ENCODE data around the gene TOGARAM2.
"Not testable (repeated sequence)": the region's sequence is repeated elsewhere in the genome, so short reads cannot be mapped to it uniquely, and the experiment has no call there.

TOGARAM2 gene

DNA sequence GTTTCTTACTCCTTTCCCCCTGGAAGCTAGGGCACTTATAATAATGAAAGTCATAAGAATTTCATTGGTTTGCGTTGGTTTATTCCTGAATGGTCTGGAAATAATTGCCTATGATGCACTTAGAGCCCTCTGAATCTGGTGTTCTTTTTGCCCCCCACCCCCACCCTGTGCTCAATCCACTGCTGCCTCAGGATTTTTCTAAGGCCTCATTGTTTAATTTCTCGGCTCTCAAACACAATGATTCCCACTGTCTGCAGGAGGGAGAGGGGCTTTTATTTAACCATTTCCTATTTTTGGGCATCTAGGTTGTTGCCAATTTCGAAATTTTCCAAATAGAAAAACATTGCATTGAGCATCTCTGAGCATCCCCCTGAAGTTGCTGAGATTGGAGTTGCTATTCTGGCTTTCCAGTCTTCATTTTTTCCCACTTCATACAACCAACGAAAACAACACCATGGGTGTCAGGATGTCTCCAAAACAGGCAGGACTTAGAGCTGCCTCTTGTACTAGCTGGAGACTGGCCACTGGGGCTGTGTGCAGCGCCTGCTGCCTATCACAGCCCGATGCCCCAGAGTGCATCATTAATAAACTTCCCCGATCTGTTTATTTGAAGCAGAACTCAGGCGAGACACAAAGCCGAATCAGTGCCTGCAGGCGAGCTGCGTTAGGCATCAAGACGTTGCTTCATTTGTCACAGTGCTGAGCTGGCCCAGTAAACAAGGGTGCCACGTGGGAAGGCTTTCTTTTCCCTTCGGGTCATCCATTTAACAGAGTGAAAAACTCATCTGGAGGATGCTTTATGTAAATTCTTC lies 95.0 kb downstream of the TOGARAM2 start:
- DNase-seq = no peak

DNA sequence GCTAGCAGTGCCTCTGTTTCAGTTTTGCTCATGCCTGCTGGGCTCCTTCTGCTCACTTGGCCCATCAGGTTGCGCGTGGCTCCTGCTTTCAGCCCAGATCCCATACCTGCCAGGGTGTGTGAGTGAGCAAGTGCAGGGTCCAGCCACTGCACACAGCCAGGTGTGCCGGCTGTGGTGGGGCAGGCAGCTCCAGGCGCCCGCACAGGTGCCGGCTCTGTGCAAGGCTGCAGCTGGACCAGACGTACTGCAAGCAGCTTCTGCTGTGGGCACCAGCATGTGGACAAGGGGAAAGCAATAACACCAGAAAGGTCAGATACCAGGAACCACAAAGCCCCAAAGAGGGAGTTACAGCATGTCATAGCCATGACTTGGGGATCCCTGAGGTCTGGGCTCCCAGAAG lies 98.8 kb downstream of the TOGARAM2 start:
- DNase-seq = no peak

DNA sequence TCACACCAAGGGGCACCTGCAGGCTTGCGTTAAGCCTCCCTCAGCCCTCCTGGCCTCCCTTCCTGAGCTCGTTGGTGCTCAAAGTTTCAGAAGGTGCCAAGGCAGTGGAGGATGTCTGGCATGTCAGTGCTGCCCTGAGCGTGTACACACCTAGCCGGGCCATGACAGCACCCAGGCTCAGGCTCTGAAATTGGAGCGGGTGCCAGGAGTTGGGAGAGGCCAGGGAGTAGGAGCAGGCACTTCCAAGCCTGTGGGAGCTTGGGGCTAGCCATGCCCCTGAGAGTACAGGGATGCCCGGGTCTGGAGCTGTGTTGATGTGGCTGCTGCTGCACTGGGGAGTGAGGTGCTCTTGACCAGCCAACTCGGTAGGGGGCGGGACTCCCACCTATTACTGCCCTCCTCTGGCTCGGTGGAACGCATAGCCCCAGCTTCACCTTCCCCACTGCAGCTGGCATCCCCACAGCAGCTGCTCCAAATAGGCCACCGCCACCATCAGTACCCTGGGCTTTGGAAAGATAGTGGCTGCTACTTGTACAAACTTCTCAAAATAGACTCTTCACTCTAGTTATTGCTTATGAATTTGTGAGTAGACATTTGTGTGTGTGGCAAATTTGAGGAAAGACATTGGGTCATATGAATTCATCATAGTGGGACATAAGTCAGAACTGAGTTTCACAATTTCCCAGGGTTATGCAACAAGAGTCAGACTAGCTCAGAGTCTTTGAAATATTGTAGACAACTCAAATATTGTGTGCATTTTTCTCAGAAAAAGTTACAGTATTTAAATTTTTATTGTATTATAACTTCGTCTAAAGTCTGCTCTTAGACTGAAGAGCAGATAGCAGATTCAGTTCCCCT lies 100.0 kb downstream of the TOGARAM2 start:
- peak; percentile 92 to 98 for DNase-seq

DNA sequence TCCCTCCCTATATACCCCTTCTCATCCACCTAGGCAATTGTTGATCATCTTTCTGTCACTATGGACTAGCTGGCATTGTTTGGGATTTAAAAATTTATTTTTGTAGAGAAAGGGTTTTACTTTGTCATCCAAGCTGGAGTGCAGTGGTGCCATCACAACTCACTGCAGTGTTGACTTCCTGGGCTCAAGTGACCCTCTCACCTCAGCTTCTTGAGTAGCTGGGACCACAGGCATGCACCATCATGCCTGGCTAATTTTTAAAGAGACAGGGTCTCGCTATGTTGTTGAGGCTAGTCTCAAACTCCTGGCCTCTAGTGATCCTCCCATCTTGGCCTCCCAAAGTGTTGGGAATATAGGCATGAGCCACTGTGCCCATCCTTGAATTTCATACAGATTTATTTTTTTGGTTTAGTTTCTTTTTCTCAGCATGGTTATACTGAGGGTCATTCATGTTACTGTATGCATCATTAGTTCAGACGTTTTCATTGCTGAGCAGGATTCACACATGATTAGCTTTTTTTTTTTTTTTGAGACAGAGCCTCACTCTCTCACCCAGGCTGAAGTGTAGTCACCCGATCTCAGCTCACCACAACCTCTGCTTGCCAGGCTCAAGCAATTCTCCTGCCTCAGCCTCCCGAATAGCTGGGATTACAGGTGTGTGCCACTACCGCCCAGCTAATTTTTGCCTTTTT lies 101.9 kb downstream of the TOGARAM2 start:
- DNase-seq = no peak

DNA sequence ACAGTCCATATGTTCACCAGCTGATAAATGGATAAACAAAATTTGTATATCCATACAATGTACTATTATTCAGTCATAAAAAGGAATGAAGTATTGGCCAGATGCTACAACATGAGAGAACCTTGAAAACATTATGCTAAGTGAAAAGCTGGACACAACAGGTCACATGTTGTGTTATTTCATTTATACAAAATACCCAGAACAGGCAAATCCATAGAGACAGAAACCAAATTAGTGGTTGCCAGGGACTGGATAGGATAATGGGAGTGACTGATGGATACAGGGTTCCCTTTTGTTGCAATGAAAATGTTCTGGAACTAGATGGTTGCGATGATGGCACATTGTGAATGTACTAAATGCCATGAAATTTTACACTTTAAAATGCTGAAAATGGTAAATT lies 103.5 kb downstream of the TOGARAM2 start:
- no peak for DNase-seq

DNA sequence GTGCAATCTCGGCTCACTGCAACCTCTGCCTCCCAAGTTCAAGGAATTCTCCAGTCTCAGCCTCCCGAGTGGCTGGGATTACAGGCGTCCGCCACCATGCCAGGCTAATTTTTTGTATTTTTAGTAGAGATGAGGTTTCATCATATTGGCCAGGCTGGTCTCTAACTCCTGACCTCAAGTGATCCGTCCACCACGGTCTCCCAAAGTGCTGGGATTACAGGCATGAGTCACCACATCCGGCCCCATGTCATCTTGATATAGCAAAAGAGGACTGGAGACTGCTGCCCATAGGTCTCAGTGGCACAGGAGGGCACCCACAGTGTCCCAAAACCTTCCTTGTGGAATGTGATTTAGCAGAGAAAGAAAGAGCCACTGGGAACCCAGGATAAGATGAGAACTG lies 109.2 kb downstream of the TOGARAM2 start:
- DNase-seq = not testable (repeated sequence)

DNA sequence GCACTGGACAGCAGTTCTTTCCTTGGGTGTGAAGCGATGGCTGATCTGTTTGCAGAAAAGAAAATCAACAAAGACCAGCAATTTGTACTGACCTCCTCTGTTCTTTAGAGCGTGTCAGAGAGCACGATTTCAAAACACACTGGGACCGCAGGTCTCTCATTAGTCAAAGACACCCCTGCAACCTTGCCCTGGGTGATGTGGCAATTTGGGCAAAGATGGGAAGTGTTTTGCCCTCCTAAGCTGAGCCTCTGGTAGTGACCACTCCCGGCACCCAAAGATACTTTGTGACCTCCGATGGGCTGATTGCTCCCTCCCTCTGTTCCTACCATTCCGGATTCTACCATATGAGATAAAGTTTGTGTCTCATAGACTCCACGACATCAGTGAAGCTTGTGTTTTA lies 115.9 kb downstream of the TOGARAM2 start:
- no peak for DNase-seq

DNA sequence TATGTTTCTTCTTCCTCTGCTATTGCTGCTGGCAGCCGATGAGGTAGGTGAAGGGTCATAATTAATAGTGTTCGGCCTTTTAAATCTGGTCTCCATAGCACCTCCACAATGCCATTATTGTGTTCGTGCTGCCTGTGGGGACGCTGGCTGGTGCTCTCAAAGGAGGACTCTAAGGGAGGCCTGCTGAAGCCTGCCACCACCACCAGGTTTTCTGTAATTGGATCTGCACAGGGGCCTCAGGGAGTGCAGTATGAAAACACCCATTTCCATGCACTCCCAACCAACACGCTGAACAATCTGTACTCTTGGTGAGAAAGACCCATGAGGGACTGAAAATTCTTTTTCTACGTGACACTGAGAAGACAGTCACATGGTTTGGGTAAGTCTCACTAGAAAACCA lies 116.5 kb downstream of the TOGARAM2 start:
- DNase-seq = no peak

DNA sequence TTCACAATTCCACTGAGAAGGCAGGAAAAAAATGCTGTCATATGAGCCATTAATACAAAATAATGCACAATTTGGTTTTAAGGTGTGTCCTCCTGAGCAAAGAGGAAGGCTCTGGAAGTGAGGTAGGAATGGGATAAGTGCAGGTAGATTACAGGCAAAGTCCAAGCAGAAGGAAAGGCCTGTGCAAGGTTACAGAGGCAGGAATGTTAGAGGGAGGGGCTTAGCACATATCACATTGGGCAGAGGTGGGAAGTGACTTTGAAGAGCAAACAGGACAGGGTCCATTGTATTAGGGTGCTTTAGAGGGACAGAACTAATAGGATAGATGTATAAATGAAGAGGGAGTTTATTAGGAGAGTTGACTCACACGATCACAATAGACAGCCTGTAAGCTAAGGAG lies 119.5 kb downstream of the TOGARAM2 start:
- DNase-seq = no peak
